Measurements from ENCODE around the gene SLC12A9.
"Not testable (repeated sequence)": the region's sequence is repeated elsewhere in the genome, so short reads cannot be mapped to it uniquely, and the experiment has no call there.

The SLC12A9 gene

GRCh38 chr7:100825751-100826513, 26.6 kb upstream of the SLC12A9 start:
- DNase-seq (ENCODE audit: low read depth in 4 of 4, low spot score in 1 of 4) = no peak

GRCh38 chr7:100826514-100827329, 25.8 kb upstream of the SLC12A9 start:
- no peak for DNase-seq (ENCODE audit: low read depth in 4 of 4, low spot score in 1 of 4)

GRCh38 chr7:100827330-100828226, 24.9 kb upstream of the SLC12A9 start, which contains the start of gene EPHB4:
Gene EPHB4, minus strand, starts transcription at chr7:100827523. Its CDS starts 493 bp downstream, at chr7:100827030.
- no peak for DNase-seq (ENCODE audit: low read depth in 4 of 4, low spot score in 1 of 4)

- DNase-seq (ENCODE audit: low read depth in 4 of 4, low spot score in 1 of 4) = no peak
Measured at GRCh38 chr7:100829150-100829716, 23.3 kb upstream of the SLC12A9 start.

GRCh38 chr7:100830396-100830795, 22.1 kb upstream of the SLC12A9 start:
- no peak for DNase-seq (ENCODE audit: low read depth in 4 of 4, low spot score in 1 of 4)

GRCh38 chr7:100832281-100832633, 20.3 kb upstream of the SLC12A9 start:
- no peak for DNase-seq (ENCODE audit: low read depth in 4 of 4, low spot score in 1 of 4)

GRCh38 chr7:100835903-100836811, 16.4 kb upstream of the SLC12A9 start:
- DNase-seq (ENCODE audit: low read depth in 4 of 4, low spot score in 1 of 4) = no peak

GRCh38 chr7:100836812-100837098, 15.8 kb upstream of the SLC12A9 start:
- no peak for DNase-seq (ENCODE audit: low read depth in 4 of 4, low spot score in 1 of 4)

- peak; percentile 46 to 72 (median 67) for DNase-seq (ENCODE audit: low read depth in 4 of 4, low spot score in 1 of 4)
Measured at GRCh38 chr7:100837099-100837836, 15.2 kb upstream of the SLC12A9 start.

GRCh38 chr7:100839361-100839760, 13.2 kb upstream of the SLC12A9 start:
- no peak for DNase-seq (ENCODE audit: low read depth in 4 of 4, low spot score in 1 of 4)

- DNase-seq (ENCODE audit: low read depth in 4 of 4, low spot score in 1 of 4) = no peak
Measured at GRCh38 chr7:100840470-100841100, 11.9 kb upstream of the SLC12A9 start.

- no peak for DNase-seq (ENCODE audit: low read depth in 4 of 4, low spot score in 1 of 4)
Measured at GRCh38 chr7:100847360-100847759, 5.2 kb upstream of the SLC12A9 start.

GRCh38 chr7:100854146-100854895, 1.8 kb downstream of the SLC12A9 start:
- DNase-seq (ENCODE audit: low read depth in 4 of 4, low spot score in 1 of 4) = no peak

GRCh38 chr7:100854899-100855298, 2.4 kb downstream of the SLC12A9 start:
- DNase-seq (ENCODE audit: low read depth in 4 of 4, low spot score in 1 of 4) = not testable (repeated sequence)

- DNase-seq (ENCODE audit: low read depth in 4 of 4, low spot score in 1 of 4) = no peak
Measured at GRCh38 chr7:100855515-100855914, 3.0 kb downstream of the SLC12A9 start.

- DNase-seq (ENCODE audit: low read depth in 4 of 4, low spot score in 1 of 4) = no peak
Measured at GRCh38 chr7:100856871-100857282, 4.4 kb downstream of the SLC12A9 start.

- DNase-seq (ENCODE audit: low read depth in 4 of 4, low spot score in 1 of 4) = no peak
Measured at GRCh38 chr7:100859856-100860255, 7.3 kb downstream of the SLC12A9 start.

All from stimulated activated CD4-positive, alpha-beta T cell treated with anti-CD3 and anti-CD28 coated beads, Interleukin-1b, Interleukin-23, amount 100 ng/mL, for 24 hours (primary cell).